Epidermal melanocyte (primary cell): ENCODE data around the gene HOXB5.

Experiments
- DNase-seq: peaks from one replicate; pipeline ENCODE4 v3.0.0; 2011; ENCODE audit warnings: low spot score; ENCODE audit not compliant: insufficient read length

HOXB5 gene

DNA sequence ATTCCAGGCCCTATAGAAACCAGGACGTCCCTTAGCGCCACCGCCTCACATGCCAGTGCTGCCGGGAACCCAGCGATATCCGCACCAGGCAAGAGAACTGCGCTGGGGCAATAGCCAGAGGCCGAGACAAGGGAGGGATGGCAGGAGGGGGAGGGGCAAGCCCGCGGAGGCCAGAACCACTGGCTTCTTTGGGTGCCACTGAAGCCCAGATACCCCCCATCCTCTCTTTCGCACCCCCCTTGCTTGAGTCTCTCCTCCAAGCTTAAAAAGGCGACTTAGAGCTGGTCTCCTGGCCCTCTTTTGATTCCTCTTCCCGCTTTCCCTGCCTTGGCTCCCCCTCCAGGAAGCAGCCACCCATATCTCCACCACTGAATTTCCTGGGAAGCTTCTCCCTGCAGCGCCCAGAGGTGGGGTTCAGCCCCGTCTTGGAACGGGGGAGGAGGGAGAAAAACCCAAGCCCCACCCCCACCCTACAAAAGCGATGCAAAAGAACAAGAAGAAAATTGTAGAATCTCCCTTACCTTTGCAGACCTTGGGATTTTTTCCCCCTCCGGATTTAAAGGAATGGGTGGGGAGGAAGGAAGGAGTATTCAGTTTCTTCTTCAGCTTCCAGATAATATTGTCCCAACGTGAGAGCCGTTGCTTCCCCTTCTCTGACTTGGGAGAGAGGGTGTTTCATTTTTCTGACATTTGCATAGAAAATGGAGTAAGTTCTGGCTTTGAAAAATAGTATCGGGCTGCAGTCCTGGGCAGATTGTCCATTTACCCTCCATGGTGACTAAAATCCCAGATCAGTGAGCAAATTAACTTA lies 10.6 kb upstream of the HOXB5 start:
- DNase-seq = no peak

DNA sequence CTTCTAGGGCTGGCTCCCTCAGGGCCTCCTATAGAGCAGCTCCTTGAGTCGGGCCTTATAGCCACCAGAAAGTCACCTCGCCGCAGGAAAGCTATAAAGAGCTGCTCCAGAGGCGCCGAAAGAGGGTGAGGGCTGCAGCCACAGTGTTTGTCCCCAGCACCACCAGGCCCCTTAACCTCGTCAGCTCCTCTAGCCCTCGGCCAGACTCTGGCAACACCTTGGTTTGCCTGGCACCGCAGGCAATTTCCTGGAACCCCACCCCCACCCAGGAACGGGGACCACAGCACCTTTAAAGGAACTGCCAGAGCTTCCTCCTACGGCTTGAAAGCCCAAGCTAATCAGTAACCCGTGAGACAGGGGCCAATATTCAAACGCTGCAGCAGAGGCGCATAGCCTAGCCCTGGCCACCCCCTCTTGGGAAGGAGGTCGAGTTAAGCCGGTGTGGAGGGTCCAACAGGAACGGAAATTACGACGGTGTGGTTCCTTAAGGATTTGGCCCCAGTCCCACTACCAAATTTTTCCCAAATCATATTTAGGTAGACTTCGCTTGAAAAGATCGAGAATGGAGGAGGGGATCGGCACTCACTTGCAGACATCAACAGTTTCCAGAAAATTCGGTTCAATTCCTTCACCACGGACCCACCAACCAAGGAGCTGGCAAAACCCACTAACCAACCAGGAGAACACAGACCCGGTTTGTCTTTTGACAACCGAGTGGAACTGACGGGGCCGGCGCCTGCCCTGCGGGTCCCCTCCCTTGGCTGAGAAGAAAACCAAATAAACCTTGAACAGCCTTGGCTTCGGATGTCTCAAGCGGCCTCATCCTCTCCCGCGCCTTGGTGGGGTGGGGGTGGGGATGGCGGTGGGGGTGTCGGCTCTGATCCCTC lies 8.2 kb upstream of the HOXB5 start:
- DNase-seq = no peak

DNA sequence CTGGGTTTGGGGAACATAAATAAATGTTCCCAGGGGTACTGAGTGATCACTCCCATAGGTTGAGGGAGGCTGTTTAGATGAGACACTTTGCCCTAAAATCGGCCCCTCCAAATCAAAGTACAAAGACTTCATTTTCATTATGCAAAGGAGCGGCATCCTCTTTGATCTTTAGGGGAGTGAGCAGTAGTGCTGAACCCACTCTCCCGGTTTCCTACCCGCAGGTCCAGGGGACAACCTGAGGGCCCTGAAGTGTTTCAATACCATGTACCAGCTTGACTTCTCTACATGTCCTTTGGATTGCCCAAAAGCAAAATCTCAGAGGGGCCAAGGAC lies 7.6 kb upstream of the HOXB5 start:
- no peak for DNase-seq

DNA sequence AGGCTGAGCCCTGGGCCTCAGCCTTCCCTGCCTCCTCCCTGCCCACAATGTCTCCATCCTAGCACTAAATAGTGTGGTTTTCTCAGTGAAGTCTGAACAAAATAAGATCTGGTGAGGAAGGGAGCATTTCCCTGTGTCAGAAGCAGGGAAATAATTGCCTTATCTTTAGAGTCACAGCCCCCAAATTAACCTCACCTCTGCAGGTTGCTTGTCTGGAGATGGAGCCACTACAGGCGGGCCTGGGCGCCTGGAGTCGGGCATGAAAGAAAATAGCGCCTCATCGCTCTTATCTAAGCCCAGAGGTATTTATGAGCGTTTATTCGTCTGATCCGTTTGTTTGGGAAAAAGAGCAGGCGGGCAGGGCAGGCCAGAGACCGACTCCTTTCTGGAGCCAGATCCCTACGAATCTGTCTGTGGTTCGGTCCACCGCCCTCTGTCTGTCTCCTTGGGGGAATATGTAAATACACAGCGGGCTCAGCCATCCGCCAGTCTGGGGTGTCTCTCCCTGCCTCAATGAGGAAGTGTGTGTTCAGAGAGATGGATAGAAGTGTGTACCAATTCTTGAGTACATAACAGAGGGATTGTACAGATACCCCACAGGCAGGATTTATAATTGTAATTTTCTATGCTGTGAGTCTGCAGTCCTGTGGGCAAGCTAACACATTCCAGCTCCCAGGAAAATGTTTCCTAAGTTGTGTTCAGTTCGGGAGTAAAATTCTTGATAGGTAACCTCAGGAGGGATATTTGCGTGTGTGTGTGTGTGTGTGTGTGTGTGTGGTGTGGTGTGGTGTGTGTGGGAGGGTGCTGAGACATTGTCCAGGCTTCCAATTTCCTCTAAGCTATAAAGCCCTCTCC lies 6.9 kb upstream of the HOXB5 start:
- DNase-seq = no peak

DNA sequence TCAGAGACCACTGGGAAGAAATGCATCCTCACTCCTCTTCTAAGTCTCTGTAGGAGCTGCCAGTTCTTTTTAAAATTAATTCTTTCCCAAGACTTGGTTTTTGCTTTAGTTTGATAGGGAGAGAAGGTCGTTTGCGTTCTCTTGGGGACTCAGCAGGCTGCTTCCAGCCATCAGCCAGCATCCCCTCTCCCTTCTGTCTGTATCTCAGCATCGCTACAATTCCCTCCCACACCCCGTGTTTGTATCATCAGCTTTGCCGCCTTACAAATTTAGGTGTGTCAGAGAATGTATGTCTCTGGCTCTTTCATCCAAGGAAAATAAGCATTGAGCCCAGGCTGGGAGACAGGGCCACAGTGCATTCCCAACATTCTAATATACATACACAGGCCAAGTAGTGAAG lies 5.8 kb upstream of the HOXB5 start:
- no peak for DNase-seq

DNA sequence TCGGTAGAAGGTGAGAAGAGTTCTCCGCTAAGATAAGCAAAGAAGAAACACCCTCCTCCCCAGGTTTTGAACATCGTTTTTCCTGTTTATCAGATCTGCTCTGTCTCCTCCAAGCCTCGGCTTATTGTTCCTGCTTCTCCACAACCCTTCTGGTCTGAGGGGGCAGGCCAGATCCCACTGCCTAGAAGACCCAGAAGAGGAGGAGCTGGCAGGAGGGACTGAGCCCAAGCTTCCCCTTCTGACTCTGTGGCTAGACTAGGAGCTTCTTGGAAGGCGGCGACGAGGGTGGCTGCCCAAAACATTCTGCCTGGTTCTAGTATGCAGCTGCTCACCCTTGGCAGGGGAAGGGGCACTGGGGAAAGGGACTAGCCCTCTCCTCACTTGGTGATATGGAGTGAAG lies 5.2 kb upstream of the HOXB5 start:
- no peak for DNase-seq

DNA sequence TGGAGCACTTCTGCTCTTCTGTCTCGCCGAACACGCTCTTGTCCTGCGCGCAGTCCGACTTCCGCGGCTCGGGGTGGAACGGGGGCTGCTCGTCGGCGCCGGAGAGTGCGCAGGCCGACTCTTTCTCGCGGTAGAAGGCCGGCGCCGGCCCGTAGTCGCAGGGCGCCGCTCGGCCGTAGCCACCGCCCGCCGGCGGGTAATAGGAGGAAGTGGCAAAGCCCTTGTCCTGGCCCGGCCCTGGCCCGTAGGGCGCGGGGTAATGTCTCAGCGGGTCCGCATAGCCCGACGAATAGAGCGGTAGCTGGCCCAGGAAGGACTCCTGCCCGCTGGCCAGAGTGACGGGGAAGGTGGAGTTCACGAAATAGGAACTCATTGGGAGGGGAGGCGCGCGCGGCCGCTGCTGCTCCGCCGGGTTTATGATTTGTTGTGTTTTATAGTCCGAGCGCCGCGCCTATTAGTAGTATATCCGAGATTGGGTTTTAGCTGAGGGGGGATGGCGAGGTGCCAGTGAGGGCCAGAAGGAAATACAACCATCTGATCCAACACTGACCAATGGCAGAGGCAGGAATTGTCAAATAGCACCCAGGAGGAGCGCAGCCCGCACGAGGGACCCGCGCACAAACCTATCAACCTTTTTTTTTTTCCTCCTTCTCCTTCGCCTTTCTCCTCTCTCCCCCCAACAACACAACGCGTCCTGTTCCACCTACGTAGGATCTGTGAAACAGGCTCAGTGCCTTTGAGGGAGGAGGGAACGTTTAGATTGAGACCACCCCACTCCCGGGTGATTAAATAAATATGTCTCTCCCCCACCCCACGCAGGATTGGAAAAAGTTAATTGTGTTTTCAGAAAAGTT lies 4.4 kb upstream of the HOXB5 start:
- peak; percentile 44 for DNase-seq

DNA sequence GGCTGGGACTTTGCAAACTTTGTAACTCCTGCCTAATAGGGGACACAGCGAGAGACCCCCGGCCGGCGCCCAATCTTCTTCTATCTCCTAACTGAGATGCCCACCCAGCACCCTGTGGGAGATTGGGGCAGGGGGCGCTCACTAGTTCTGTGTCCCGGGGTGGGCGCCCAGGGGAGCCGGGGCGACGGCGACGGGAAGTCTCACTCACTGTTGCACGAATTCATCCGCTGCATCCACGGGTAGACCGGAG lies 3.9 kb upstream of the HOXB5 start:
- DNase-seq = no peak

DNA sequence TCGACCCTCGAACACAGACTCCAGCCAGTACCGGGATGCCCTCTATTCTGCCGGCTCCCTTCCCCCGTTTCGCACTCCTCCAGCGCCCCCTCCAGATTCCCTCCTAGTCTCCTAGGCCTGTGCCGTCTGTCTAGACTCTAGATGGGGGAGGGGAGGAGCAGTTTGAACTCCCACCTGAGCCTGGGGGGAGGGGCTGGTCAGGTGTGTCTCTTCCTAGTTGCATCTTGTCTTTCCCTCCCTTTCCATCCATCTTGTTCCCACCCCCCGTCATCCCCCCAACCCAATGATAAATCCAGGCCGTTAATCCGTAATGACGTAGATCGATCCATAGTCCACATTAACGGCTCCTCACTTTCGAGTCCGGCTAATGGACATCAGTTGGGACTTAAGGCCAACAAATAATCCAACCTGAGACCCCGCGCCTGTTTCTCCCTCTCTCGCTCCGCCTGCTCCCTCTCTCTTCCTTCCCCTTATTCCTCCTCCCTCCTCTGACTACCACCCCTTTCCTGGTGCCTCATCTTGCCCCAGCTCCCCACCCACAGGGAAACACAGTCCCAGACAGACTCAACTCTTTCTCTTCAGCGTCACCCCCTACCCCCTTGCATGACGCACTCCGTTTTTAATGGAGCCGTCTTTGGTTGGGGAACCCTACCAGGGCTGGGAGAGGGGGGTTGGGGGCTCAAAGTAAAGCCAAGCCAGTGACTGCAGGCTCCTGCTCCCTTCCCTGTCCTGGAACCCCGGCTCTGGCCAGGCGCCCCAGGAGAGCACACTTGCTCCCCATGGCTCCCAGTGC lies 3.4 kb upstream of the HOXB5 start:
- DNase-seq = no peak

DNA sequence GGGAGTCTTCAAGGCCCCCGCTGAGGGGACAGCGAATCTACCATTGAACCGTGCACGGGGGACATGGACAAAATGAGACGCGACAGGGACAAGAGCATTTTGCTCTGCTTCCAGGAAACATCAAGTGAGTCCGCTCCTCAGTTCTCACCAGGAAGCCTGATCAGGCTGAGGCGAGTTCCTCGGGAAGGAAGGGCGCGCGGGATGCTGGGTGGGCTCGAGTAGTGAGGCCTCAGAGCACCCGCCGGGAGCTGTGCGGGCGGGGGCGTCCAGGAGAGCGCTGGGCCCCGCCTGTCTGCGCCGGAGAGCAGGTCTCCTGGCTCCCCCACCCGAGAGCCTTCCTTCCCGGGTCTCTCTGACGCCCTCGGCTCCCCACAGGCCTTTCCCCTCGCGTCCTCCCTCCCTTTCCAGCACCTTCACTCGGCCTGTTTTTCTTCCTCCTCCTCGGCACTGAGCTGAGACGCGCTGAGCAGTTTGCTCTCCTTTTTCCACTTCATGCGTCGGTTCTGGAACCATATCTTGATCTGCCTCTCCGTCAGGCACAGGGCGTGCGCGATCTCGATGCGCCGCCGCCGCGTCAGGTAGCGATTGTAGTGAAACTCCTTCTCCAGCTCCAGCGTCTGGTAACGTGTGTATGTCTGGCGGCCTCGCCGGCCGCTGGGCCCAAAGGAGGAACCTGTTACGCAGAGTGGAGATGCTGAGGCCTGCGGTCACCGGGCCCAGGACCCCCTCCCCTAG lies 2.6 kb upstream of the HOXB5 start:
- no peak for DNase-seq

DNA sequence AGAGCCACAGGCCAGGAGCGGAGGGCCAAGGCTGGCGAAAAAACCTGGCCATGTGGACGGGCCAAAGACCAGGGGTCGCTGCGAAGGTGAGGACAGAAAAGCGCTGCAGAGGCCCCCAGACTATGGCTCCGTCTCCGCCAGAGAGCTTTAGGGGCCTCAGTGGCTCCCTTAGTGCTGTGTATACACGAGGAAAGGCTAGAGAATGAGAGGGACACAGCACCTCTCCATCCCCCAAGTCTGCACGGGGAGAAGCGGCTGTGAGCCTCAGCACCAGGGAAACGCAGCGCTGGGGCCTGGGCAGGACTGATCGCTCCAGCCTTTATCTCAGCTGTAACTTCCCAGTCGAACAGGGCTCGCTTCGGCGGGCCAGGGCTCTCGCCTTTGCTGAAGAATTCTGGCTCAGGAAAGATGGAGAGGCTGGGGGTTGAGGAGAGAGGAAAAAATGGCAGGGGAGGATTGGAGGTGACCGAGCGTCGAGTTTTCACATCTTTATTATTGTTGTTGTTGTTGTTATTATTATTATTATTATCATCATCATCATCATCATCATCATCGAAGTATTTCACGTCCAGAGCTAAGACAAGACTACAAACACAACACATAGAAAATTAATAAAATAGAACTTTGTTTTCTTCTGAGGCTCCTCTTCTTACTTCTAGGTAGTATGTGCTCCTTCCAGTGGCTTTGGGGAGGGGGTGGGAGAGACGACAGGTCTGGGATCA lies 1.9 kb upstream of the HOXB5 start:
- DNase-seq = no peak

DNA sequence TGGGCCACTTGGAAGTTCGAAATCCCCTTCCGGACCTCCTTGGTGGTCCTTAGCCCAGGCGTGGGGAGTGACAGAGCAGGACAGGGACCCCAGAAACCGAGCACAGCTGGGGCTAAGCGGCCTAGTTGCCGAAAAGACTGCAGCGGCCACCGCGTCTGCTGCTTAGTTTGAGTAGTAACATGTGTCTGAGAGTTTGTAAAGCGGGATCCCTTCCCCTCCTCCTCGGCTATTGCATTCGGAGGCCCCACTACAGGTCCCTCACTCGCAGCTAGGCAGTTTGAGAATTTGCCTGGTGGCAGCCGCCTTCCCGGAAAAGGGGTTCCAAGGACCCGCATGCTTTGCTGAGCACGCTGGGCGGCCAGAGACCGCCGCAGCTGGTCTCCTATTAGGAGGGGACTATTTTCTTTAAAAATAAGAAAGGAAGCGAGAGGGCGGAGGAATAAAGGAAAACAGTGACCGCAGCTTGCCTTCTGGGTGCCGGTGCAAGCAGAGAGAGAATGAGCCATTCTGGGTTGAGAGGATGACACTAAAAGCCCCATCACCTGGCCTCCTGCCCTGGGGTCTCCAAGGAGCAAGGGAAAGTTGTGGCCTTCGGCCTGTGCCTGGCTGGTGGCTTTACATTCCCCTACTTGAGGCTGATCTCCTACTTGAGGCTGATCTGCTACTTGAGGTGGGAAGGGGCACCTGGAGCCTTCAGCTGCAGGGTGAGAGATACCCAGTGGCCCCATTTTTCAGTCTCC lies 1.1 kb upstream of the HOXB5 start:
- DNase-seq = no peak

DNA sequence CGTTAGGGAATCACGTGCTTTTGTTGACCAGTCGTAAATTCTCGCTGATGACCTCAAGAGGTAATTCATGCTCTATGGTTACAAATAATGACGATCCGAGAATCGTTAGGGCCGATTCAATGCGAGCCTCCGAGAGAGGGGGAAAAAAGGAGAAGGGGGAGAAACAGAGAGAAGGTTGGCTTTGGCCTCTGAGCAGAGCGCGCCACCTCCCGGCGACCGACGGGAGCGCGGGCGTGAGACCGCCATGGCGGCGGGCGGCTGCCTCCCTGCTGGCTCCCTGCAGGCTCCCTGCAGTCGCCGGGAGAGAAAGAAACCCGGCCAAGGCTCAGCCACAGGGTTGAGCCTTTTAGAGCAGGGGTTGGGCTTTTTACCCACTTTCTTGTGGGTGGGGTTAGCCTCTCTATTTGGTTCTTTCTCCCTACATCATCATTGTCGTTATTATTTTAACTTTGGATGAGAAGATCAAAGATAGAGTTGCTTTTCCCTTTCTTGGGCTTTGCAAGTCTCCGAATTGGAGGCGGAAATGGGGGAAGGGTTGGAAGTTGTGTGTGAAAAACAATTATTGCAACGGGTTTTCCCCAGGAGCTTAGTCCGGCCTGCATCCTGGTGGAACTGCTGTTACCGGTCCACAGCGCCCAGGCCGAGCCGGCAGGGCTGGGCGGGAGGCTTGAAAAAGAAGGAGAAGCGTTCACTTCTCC lies 410 bp upstream of the HOXB5 start:
- DNase-seq = peak; percentile 95

DNA sequence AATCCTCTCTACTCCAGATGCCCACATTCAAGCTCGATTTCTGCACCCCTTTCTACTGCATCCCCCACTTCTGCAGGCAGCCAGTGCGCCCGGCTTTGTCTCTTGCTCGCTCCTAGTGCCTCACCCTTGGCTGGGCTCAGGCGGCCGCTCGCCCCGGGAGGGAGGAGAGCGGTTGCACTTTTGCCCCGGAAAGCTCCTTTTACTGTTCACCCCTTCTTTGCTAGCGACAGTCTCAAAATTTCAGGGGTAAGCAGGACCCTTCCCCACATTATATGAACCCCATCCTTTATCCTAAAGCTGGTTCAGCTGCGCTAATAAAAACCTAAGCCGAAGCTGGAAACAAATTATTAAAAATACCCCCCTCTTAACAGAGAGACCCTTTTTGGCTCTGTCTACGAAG lies 1.0 kb downstream of the HOXB5 start:
- no peak for DNase-seq

DNA sequence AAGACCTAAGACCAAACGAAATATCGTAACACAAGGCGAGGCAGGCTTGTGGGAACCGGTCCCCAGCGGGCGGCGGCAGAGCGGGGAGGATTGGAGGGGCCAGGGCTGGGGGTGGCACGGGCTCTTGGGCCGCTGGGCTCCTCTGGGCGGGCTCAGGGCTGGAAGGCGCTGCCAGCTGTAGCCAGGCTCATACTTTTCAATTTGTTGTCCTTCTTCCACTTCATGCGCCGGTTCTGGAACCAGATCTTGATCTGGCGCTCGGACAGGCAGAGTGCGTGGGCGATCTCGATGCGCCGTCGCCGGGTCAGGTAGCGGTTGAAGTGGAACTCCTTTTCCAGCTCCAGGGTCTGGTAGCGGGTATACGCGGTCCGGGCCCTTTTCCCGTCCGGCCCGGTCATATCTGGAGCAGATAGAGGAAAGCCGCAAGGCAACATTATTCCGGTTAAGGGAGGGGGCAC lies 1.5 kb downstream of the HOXB5 start:
- no peak for DNase-seq

DNA sequence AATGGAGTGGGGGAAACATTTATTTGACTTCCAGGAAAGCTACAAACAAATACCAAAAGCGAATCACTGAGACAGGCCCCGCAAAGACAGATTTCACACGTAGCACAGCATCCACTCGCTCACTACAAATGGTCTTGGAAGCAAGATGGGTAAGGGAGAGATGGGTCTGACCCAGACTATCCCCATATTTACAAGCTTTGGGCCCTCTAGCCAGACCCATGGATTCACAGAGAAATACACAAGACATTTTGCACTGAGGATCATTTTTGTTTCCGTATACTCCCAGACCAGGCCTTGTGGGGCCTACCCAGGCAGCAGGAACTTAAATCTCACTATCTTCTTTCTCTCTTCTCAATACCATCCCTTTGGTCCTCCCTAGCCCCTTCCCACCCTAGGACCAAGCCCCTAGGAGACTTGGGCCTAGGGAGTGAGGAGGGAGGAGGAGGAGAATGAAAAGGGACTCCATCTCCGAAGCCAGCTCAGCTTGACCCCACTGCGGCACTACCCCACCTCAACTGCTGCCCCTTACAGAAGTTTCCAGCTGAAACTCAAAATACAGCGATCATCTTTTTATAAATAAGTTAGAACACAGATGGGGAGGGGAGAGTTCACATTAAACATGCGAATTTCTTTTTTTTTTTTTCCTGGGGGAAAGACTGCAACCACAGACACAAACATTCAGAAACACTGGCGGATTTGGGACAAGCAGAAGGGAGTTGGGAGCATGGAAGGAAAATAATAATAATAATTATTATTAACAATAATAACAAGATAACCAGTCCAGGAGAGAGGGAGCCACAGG lies 2.1 kb downstream of the HOXB5 start:
- no peak for DNase-seq

DNA sequence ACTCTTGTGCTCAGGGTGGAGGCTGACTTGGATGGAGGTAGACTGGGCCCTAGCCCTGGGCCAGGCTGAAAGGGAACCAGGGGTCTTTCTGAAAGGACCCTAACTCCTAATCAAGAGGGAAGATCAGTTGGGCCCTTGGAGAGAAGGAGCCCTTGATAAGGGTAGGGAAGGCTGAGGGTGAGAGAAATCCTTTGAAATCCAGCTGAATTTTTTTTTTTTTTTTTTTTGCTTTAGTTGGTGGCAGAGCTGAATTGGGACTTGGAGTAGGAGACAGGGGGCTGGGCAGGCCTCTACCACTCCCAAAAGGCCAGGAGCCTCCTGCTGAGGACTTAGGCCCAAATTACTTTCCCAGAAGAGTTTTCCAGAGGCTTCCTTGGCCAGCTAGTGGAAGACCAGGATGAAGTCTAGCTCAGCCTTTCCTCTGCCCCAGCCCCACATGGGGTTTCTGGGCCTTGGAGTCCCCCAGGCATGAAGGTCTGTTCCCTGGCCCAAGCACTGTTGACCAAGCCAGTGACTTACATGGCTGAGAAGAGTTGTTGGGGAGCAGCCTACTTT lies 2.9 kb downstream of the HOXB5 start:
- no peak for DNase-seq
